GM21528 (cell line): Measurements from ENCODE around the gene ZDHHC8.

Experiments used
- ATAC-seq: cut with Tn5 transposase; IDR thresholded peaks from one replicate; pipeline ENCODE4 v1.9.1; 2021; ENCODE audit warnings: mild to moderate bottlenecking, moderate library complexity; ENCODE audit not compliant: unreplicated experiment, low FRiP score

ZDHHC8 gene

GRCh38 chr22:20188567-20188877 is 56.9 kb downstream of the ZDHHC8 start:
- no peak for ATAC-seq

- no peak for ATAC-seq
These were observed 59.5 kb downstream of the ZDHHC8 start for GRCh38 chr22:20191000-20191515.

GRCh38 chr22:20191803-20192202 is 60.2 kb downstream of the ZDHHC8 start:
- ATAC-seq: no peak

GRCh38 chr22:20192293-20192971 is 60.8 kb downstream of the ZDHHC8 start:
- no peak for ATAC-seq

GRCh38 chr22:20192972-20193760 is 61.6 kb downstream of the ZDHHC8 start:
- ATAC-seq: no peak

- ATAC-seq: no peak
These were observed 62.3 kb downstream of the ZDHHC8 start for GRCh38 chr22:20193761-20194494.

- ATAC-seq: no peak
These were observed 63.3 kb downstream of the ZDHHC8 start for GRCh38 chr22:20194681-20195593.

GRCh38 chr22:20196094-20196842 is 64.7 kb downstream of the ZDHHC8 start:
- ATAC-seq: no peak
